HCT116 (cell line): ENCODE data around the gene OTUD5.

Experiments
- CTCF ChIP-seq, 3 experiments: fragments of 200-600 bp in 1 of 3; sonication (generic) in 1 of 3; IDR thresholded peaks in 2 of 3; conservative IDR thresholded peaks in 1 of 3; 2 replicates each; pipeline ENCODE4 v1.5.1; 2012 to 2017; ENCODE audit warnings: low read depth in 2 of 3, low read length in 2 of 3, antibody characterized with exemption in 1 of 3, borderline replicate concordance in 1 of 3, control low read depth in 1 of 3, mild to moderate bottlenecking in 1 of 3, mixed read lengths in 1 of 3, mixed run types in 1 of 3, moderate library complexity in 1 of 3; ENCODE audit not compliant: insufficient read depth in 1 of 3
- EGR1 ChIP-seq: IDR thresholded peaks from 2 replicates; pipeline ENCODE4 v1.6.1; 2012; ENCODE audit warnings: low read depth
- POLR2A ChIP-seq: IDR thresholded peaks from 2 replicates; pipeline ENCODE4 v1.7.0; 2011; ENCODE audit warnings: borderline replicate concordance; ENCODE audit not compliant: insufficient read depth, insufficient read length; ENCODE audit errors: extremely low read depth
- SP1 ChIP-seq: IDR thresholded peaks from 2 replicates; pipeline ENCODE4 v1.6.1; 2012; ENCODE audit warnings: low read depth
- TCF7L2 ChIP-seq: IDR thresholded peaks from 2 replicates; pipeline ENCODE4 v1.7.0; 2011; ENCODE audit warnings: borderline replicate concordance, inconsistent platforms; ENCODE audit not compliant: insufficient read depth, insufficient read length; ENCODE audit errors: extremely low read depth

DNA sequence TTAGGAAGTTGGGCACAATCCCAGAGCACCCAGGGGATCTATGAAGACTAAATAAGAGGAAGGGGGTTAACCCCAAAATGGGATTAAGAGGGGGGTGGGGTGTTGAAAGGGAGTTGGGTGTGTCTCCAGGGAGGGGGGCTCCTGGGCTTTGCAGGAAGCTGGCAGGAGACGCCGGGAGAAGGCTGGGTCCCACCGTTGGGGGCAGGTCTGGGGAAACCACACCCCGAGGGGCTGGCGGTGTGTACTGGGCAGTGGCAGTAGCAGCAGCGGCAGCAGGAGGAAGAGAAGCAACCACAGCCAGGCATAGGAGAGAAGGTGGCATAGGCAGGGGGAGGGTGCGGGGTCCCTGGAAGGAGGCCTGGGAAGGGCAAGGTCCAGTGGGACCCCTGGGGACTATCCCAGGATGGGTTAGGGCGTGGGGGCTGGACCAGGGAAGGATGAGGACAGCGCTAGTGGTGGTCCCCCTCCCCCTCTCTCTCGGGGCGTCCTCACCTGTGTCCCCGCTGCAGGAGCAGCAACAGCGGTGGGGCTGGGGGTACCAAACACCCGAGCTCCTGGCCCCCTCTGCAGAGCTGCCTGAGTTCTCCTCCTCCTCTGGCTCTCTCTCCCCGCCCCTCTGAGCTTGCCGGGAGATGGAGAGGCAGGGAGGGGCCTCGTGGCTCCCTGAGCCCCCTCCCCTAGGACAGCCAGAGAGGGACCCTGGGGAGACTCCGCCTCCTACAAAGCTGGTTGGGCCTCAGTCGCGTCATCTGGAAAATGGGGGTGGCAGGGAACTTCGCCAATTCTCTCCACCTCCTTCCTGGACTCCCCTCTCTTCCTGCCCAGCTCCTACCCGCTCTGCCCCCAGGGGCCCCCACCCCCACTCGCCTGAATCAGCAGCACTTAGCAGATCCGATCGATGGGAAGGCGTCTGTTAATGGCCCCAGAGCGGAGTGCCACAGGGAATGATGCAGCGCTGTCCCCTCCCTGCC is 14.1 kb upstream of the OTUD5 start, which contains the start of gene KCND1:
- no peak for TF ChIP-seq POLR2A
- no peak for TF ChIP-seq EGR1
- no peak for TF ChIP-seq CTCF (IDR thresholded peaks at IDR 0.05 in 2 of 3, conservative IDR thresholded peaks at IDR 0.05 in 1 of 3; ENCODE audit: borderline replicate concordance in 1 of 3, insufficient read depth in 1 of 3, low read depth in 2 of 3, low read length in 2 of 3)
- TF ChIP-seq TCF7L2: no peak
- no peak for TF ChIP-seq SP1
